Type B pancreatic cell (in vitro differentiated cells): ENCODE data around the gene MTMR3. TPM values are rescaled to one million over a fixed set of nuclear protein-coding genes. Genes with fewer than 3 reads are reported as not detected.

Experiments
- DNase-seq: peaks from one replicate; pipeline ENCODE4 v3.0.0; 2021; ENCODE audit warnings: mixed read lengths; ENCODE audit not compliant: unreplicated experiment; ENCODE audit errors: extremely low spot score
- H3K27ac Mint-ChIP-seq: 2 replicates; pipeline ENCODE4 v1.8.0; 2021; ENCODE audit warnings: mild to moderate bottlenecking, mixed read lengths
- H3K27me3 Mint-ChIP-seq: 2 replicates; pipeline ENCODE4 v1.8.0; 2021; ENCODE audit warnings: mixed read lengths
- H3K36me3 Mint-ChIP-seq: 2 replicates; pipeline ENCODE4 v1.8.0; 2021; ENCODE audit warnings: mixed read lengths
- H3K4me1 Mint-ChIP-seq: one replicate; pipeline ENCODE4 v1.8.0; 2021; ENCODE audit warnings: mixed read lengths; ENCODE audit not compliant: unreplicated experiment
- H3K4me3 Mint-ChIP-seq: 2 replicates; pipeline ENCODE4 v1.8.0; 2021; ENCODE audit warnings: mild to moderate bottlenecking, mixed read lengths
- H3K9me3 Mint-ChIP-seq: 2 replicates; pipeline ENCODE4 v1.8.0; 2021; ENCODE audit warnings: mixed read lengths
- microRNA-seq: library from miRNA; unstranded; fragments of <30 nt; microRNA quantifications from one replicate; pipeline ENCODE4, GENCODE V29; 2020
- total RNA-seq: library from RNA; stranded (reverse); gene quantifications from 2 replicates; pipeline ENCODE4 v1.2.1, GENCODE V29; 2021; ENCODE audit warnings: low replicate concordance
- TF ChIP-seq, protein P1 (sequence below): fragments of 200-600 bp; sonication (generic); conservative IDR thresholded peaks from 2 replicates; pipeline ENCODE4 v1.5.0; 2021; ENCODE audit warnings: antibody characterized with exemption, mild to moderate bottlenecking

Gene MTMR3
- total RNA-seq, 1 donor from 2014 or later, result 54.3 TPM

DNA sequence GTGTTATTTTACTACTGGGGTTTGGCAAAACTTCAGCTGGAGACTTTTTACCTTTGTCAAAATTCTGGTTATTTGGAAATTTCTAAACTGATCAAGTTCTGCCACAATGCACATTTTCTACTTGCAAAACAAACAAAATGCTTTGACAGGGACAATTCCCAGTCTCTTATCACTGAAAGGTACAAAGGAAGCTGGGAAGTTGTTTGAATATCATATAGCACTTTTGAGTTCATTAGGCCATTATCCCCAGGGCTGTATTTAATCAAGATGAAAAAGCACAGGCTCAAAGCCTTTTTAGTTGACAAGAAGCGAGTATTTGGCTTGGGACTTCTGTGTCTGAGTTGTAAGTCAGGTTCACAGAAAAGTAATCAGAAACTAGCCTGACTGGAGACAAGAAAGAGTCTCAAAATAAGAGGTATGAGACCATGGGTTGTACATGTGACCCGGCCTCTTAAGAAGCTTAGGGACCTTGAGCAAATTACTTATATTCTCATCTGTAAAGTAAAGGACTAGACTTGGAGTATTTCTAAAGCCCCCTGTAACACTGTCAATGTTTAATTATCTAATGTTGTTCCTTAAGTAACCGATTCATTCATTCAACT lies 194.4 kb downstream of the MTMR3 start:
- H3K4me1 Mint-ChIP-seq, result peaks cover 20% of the 10 kb centered on the region
- TF ChIP-seq, protein P1, sequence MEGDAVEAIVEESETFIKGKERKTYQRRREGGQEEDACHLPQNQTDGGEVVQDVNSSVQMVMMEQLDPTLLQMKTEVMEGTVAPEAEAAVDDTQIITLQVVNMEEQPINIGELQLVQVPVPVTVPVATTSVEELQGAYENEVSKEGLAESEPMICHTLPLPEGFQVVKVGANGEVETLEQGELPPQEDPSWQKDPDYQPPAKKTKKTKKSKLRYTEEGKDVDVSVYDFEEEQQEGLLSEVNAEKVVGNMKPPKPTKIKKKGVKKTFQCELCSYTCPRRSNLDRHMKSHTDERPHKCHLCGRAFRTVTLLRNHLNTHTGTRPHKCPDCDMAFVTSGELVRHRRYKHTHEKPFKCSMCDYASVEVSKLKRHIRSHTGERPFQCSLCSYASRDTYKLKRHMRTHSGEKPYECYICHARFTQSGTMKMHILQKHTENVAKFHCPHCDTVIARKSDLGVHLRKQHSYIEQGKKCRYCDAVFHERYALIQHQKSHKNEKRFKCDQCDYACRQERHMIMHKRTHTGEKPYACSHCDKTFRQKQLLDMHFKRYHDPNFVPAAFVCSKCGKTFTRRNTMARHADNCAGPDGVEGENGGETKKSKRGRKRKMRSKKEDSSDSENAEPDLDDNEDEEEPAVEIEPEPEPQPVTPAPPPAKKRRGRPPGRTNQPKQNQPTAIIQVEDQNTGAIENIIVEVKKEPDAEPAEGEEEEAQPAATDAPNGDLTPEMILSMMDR, result no peak
- H3K9me3 Mint-ChIP-seq, result no peaks in the 10 kb centered on the region
- no peaks in the 10 kb centered on the region for H3K36me3 Mint-ChIP-seq
- DNase-seq, result no peak
- peaks cover 29% of the 10 kb centered on the region for H3K27me3 Mint-ChIP-seq
- peak overlapping the region; percentile 44 for H3K4me3 Mint-ChIP-seq
- peak overlapping the region; percentile 60 for H3K27ac Mint-ChIP-seq

DNA sequence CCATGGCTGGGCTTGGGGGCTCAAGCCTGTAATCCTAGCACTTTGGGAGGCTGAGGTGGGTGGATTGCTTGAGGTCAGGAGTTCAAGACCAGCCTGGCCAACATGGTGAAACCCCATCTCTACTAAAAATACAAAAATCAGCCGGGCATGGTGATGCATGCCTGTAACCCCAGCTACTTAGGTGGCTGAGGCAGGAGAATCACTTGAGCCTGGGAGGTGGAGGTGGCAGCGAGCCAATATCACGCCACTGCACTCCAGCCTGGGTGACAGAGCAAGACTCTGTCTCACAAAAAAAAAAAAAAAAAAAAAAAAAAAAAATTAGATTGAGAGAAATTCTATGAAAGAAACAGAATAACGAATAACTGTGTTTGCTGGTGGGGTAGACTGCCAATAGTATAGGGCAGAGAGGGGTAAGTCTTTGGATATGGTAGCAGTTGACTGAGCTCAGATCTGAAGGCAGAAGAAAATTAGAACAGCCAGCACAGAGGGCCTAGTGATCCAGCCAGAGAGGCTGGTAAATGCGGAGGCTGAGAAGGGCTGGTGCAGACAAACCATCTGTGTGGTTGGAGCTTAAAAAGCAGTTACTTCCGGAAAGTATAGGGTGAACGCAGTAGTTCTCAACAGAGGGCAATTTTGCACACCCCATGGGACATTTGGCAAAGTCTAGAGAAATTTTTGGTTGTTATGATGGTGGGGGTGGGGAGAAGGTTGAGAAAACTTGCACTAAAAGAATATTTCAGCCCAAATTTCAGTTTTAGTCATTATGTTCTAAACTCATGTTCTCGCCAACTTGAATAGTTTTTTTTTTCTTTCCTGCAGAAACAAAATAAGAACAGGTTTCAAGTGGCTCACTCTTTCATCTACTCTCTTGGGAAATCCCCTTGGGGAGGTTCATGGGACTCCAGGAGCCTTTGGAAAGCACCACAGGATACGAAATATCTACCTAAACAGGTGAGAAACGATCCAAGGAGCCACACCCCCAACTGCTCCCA lies 195.6 kb downstream of the MTMR3 start:
- Mint-ChIP-seq H3K36me3 (no peaks in the 10 kb centered on the region), H3K9me3 (no peaks in the 10 kb centered on the region), H3K4me1 (peaks cover 20% of the 10 kb centered on the region), H3K4me3 (peak overlapping the region; percentile 50), H3K27ac (peak overlapping the region; percentile 35), H3K27me3 (peaks cover 26% of the 10 kb centered on the region)
- TF ChIP-seq, protein P1, result no peak
- no peak for DNase-seq

DNA sequence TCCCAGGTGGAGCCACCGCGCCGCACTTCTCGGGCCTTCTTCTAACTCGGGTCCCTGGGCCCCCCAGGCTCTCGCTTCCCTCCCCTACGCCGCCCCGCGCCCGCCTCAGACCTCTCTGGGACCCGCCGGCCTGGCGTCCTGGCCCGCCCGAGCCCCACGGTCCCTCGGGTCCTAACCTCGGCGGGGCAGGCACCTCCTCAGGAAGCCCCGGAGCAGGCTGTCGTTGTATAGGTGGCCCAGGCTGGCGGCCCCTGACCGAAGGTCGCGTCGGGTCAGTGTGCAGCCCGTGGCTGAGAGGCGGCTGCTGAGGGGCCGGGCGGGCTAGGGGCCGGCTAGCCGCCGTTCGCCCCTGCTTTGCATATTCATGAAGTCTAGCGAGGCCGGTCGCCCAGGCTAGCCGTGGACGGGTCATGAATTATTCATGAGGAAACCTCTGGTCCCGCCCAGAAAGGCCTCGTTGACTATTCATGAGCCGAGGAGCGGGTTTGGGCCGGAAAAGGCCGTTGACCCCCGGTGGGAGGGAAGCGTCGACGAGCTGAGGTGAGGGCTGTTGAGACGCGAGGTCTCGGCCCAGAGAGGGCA lies 197.1 kb downstream of the MTMR3 start, which contains the start of gene HORMAD2:
Gene HORMAD2 (plus strand): TSS at position 513 of the 582 bp plus-strand sequence. CDS start 13,489 bp downstream, outside the sequence.
- no peak within 1 kb of the TSS for H3K27ac Mint-ChIP-seq
- H3K9me3 Mint-ChIP-seq, result peaks cover 4% of the 10 kb centered on the region

More for the DNA sequence above, 197.1 kb downstream of the MTMR3 start, which contains the start of gene HORMAD2:
- DNase-seq, result no peak
- Mint-ChIP-seq H3K4me1 (peaks cover 20% of the 10 kb centered on the region), H3K36me3 (no peaks in the 10 kb centered on the region), H3K4me3 (peak within 1 kb of the TSS; percentile 78), H3K27me3 (peaks cover 18% of the 10 kb centered on the region)
- TF ChIP-seq, protein P1, result no peak

Small RNA genes within 50 kb of the gene (microRNA-seq; reads per million reads assigned to microRNA genes)
- 5.5 reads per million, percentile 21 among the genes with 10 or more reads in this experiment for gene MIR6818

Other genes starting within 250 kb of the MTMR3 start
- gene CABP7, start 163.2 kb upstream of the MTMR3 start, total RNA-seq, result 1.1 and 1.7 TPM in 2 replicates
- 19.0 and 19.2 TPM in 2 replicates for gene ZMAT5, start 116.2 kb upstream of the MTMR3 start, total RNA-seq
- gene UQCR10, start 115.8 kb upstream of the MTMR3 start, total RNA-seq, result 137 and 155 TPM in 2 replicates
- 47.6 and 58.4 TPM in 2 replicates for gene ASCC2, start 44.9 kb upstream of the MTMR3 start, total RNA-seq
- gene HORMAD2, start 197.3 kb downstream of the MTMR3 start, total RNA-seq, result 0.43 TPM in 1 of 2 replicates, not detected in the other